ELF-1 (cell line): ENCODE results near the gene SLC9B1.

Experiments
- DNase-seq: peaks from one replicate; pipeline ENCODE4 v3.0.0-alpha.2; 2016; ENCODE audit warnings: low read depth, low spot score

The SLC9B1 gene, protein sequence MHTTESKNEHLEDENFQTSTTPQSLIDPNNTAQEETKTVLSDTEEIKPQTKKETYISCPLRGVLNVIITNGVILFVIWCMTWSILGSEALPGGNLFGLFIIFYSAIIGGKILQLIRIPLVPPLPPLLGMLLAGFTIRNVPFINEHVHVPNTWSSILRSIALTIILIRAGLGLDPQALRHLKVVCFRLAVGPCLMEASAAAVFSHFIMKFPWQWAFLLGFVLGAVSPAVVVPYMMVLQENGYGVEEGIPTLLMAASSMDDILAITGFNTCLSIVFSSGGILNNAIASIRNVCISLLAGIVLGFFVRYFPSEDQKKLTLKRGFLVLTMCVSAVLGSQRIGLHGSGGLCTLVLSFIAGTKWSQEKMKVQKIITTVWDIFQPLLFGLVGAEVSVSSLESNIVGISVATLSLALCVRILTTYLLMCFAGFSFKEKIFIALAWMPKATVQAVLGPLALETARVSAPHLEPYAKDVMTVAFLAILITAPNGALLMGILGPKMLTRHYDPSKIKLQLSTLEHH

DNA sequence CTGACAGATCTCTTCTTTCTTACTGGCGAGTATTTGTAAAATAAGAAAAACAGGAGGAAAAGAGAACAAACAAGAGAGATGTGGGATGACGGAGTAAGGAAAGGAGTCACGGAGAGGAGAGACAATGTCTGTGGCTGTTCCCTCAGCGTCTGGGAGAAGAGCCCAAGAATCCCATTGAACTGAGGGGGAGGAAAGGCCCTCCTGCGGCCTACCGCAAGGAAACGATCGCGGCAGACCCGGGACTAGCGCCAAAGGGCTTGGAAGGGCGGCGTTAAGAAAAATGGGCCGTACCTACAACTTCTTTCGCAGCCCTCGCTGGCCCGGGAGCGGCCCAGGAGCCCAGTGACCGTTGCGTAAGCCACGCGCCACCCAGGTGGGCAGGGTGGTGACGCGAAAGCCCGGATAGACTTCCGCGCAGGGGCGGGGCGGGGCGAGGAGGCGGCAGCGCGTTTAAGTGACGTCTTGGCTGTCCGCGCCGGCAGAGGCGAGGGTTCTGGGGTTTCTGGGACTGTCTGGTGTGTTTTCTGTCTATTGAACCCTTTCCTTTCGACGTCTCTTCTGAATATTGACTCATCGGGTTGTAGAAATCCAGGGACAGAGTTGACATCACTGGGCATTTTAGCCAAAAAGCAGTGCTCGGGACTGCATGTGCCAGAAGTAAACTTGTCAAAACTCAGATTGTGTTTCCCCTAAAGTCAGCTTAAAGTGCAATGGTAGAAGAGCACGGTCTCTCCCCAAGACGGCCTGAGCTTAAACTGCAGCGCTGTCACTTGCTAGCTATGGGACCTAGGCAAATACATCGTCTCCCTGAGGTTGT is at the start of gene SLC9B1:
SLC9B1 (minus strand) TSS at position 398 of the 817 bp plus-strand sequence. CDS start 27,994 bp downstream, outside the sequence.
- DNase-seq = peak; percentile 94

DNA sequence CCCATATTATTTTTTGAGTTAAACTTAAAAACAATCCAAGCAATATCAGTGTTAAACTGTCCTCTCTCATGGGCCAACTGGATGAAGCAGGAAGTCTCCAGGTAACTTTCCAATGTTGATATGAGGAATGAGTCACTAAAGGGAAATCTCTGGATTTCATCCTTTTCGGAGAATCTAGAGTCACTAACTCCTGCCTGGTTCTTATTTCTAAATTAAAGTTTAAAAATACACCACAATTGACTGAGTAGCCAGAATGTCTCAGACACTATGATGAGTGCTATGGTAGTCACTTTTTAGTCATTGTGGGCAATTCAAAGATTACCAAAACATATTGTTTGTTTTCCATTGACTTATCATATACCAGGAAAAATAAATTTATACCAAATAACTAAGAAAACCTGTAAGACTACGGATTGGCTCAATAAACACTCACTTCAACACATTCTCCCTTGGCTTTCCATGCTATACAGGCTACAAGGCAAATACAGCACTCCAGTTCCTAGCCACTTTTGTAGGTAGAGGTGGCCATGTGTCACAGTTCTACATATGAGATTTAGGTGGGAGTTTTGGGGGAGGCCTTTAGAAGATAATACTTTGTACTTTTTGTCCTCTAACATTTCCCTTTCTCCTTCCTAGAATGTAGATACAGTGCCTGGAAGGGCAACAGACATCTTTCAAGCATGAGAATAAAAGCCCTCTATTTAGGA is 48.5 kb upstream of the SLC9B1 start:
- no peak for DNase-seq

DNA sequence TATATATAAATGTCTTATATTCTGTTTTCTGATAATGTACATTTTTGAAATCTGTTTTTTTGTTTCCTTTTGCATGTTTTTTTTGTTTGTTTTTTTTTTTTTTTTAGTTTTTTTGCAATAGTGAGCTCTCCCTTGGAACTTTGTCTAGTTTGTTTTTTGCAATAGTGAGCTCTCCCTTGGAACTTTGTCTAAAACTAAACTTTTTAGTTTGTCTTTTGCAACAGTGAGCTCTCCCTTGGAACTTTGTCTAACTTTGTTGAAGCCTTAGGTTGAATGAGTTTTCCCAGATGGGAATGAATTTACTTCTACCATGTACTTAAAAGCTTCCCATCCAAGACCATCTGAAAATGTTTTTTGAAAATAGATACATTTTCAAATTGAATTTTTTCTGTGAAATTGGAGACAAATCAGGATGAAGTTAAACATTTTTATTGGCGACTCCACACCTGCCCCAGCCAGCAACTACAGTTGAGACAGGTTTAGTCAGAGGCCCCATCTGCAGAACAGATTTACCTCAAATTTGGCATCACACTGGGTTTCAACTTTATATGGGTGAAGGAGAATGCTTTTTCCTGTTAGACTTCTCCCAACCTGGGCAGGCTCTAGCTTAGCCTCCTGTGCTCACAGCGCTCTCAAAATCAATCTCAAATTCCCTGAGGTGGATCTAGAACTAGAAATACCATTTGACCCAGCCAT is 41.1 kb upstream of the SLC9B1 start:
- DNase-seq = no peak

DNA sequence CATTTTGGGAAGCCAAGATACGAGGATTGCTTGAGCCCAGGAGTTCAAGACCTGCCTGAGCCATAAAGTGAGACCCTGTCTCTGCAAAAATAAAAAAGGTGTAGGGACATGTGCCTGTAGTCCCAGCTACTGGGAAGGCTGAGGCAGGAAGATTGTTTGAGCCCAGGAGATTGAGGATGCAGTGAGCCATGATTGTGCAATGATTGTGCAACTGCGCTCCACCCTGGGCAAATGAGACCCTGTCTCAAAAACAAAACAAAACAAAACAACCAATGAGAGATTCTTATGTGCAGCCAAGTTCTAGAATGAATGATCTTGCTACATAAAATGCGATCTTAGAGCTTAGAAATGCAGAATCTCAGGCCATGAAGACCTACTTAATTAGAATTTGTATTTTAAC is 34.5 kb upstream of the SLC9B1 start:
- no peak for DNase-seq

DNA sequence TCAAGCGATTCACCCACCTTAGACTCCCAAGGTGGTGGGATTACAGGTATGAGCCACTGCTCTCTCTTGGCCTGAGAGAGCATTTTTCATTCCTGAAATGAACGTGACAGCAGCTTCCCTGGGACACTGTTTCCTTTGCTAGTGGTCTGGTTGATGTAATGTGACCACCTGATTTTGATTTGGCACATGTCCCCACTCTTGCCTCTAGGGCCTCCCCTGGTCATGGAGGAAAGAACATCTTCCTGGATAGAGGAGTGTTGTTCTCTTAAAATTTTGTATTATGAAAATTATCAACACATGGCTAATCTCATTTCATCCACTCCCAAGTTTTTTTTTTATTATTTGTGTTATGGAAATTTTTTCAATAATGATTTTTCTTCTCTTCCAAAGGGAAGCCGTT is 33.3 kb upstream of the SLC9B1 start:
- DNase-seq = no peak

DNA sequence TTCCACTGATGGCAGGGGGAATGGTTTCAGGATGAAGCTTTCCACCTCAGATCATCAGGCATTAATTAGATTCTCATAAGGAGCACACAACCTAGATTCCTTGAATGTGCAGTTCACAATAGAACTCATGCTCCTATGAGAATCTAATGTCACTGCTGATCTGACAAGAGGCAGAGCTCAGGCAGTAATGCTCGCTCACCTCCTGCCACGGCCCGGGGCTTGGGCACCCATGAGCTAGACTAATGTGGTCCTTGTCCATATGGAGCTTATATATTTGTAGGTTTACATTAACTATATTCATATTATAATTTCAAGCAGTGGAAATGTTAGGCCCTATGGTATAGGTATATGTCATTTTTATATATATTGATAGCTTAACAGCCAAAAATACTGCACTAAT is 32.6 kb upstream of the SLC9B1 start:
- DNase-seq = no peak

DNA sequence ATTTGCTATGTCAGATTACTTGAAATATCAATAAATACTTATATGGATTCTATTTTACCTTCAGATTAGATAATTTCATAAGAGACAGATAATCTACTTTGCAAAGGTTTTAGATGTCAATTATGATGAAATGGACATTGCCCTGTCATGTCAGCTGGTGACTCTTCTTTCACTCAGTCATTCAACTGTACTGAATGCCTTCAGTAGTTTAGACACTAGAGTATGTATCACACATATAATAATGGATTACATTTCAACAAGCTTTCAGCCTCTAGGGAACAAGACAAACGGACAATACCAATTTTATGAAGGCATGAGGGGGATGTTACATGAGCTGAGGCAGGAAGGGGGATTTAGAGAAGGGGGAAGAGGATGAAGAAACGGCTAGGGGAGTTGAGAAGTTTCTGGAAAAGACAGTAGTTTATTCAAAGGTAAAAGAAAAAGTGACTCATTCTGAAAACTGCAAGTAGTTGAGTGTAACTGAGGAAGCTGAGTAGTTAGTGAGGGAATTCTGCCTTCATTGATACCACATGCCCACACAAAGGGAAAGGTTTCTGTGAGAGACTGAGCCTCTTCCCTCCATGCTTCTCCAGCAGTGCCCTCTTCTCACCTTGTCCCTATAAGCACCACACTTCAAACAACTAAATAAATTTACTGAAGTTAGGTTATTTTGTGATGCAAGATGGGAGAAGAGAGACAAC is 31.4 kb upstream of the SLC9B1 start:
- no peak for DNase-seq

DNA sequence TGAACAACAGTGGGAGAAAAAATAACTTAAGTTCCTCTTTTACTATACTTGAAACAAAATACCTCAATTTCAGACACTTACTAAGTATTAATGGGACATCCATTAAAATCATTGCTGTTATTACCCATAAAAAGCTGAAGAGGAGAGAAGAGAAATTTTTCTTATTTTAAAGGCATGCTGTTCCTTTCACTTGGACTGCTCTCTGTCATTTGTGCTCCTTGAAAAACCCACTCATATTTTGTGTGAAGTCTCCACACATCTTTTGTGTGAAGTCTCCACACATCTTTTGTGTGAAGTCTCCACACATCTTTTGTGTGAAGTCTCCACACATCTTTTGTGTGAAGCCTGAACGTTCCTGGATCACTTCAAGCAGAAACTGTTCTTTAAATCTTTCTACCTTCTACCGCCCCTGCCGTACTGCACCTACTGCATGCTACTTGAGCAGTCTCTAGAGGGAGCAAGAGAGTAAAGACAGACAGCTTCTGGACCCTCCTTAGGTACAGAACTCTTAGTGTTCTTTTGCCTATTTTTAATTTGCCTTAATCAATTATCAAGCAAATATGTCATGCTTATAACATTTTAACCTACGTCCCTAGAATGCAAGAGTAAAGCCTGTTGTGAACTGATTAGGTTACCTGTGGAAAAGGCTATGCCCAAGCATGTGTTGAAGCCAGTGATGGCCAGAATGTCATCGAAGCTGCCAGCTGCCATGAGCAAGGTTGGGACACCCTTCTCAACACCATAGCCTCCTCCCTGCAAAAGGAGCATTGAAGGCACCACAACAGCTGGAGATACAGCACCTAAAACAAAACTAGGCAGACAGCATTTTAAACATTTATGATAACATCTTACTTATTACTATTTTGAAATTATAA is 27.1 kb upstream of the SLC9B1 start:
- DNase-seq = peak; percentile 18

DNA sequence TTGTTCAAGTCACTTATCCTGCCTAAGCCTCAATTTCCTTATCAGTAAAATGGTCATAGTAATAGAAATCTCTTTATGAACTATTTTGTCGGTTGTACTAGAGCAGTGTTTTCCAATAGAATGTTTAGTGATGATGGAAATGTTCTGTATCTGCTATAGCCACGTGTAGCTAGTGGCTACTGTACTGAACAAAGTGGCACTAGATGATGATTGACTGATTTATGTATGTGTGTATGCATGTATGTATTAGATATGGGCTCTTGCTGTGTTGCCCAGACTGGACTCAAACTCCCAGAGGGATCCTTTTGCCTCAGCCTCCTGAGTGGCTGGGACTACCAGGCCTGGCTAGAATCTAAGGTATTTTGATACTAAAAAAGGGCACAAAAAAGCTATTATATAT is 24.7 kb upstream of the SLC9B1 start:
- DNase-seq = no peak

DNA sequence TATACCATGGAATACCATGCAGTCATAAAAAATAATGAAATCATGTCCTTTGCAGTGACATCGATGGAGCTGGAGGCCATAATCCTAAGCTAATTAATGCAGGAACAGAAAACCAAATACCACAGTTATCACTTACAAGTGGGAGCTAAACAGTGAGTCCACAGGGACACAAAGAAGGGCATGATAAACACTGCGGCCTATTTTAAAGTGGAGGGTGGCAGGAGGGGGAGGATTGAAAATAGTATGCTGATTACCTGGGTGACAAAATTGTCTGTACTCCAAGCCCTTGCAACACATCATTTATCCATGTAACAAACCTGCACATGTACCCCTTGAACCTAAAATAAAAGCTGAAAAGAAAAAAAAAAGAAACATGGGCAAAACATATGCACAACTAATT is 16.7 kb upstream of the SLC9B1 start:
- no peak for DNase-seq

DNA sequence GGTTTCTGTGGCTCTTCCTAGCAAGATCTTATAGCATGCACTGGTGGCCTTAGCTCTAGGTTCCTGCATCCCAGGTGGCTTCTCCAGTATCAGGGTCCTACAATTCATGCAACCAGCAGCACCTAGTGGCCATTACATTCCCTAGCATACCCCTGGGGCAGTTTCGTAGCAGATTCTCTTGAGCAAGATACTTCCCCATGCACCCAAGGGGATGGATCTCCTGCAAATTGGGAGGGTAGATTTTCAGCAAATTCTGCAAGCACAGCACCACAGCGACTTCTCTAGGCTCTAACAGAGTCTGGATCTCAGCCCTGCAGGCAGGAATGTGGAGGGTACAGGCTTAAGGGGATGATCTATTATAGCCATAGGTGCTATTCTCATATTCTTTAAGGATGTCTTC is 13.1 kb upstream of the SLC9B1 start:
- peak; percentile 76 for DNase-seq

DNA sequence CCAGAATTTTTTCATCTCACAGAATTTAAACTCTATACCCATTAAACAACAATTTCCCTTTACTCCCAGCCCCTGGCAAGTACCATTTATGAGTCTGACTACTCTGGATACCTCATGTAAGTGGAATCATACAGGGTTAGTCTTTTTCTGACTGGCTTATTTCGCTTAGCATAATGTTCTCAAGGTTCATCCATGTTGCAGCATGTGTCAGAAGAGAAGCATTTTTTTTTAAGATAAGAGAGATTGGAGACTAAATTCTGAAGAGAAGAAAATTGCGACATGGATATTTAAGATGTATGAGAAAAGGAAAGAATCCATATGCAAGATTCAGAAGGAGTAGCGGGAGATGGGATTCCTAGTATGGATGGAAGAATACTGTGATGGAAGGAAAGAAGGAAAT is 11.3 kb upstream of the SLC9B1 start:
- DNase-seq = no peak

DNA sequence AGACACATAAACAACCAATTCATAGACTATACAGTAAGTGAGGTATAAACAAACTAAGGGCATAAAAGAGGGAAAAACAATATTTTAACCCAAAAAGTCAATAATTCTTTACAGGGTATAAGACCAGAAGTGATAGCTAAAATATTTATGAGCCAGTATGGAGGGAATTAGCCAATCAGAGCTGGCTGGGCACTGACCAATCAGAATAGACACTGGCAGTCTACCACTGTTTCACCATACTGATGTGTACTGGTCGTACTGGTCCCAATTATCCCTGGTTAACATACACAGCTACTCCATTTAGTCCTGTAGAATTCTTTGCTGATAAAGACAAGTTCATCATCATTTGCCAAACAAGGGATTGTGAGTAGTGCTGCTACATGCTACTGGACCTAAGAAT is 9.8 kb upstream of the SLC9B1 start:
- no peak for DNase-seq

DNA sequence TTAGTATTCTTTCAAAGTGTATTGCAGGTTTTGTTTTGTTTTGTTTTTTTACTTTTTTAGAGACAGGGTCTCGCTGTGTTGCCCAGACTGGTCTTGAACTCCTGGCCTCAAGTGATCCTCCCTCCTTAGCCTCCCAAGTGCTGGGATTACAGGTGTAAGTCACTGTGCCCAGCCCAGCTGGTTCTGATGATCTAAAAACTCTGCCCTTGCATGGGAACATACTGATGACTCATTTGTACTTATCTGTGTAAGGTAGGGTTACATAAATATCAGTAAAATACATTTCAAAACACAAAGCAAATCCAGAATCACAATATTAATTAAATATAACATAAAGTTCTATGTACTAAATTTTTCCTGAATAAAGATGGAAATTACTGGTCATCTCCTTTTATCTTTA is 7.4 kb upstream of the SLC9B1 start:
- no peak for DNase-seq

DNA sequence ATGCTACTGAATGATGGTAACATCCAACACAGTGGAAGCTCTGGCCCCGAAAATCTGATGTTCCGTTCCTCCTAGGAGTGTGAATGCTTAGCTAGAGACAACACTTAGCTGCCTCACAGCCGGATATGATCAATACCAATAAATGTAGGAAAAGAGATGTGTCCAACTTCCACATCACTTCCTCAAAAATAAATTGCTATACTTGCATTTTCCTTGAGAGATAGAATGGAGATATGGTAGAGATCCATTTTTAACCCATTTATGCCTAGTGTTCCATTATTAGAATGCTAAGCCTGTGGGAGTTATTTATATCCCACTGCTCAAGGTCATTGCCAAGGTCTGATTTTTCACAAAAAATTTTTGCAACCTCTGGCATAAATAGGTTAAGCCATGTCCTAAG is 5.5 kb upstream of the SLC9B1 start:
- no peak for DNase-seq

DNA sequence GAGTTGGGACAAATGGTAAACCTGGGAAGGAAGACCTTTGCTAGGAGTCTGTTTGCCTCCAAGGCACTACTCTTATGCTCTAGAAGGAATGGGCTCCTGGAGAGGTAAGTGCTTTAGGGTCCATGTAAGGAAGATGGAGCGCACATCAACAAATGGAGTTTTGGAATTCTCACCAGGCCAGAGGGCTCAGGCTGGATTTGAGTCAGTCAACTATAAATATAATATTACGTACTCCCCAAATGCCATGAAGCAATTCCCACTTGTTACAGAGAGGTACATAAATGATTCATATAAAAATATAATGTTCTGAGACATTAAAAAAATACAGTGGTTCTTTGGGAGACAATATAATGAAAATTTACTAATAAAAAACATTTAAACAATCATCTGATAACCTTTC is 1.6 kb upstream of the SLC9B1 start:
- DNase-seq = no peak

DNA sequence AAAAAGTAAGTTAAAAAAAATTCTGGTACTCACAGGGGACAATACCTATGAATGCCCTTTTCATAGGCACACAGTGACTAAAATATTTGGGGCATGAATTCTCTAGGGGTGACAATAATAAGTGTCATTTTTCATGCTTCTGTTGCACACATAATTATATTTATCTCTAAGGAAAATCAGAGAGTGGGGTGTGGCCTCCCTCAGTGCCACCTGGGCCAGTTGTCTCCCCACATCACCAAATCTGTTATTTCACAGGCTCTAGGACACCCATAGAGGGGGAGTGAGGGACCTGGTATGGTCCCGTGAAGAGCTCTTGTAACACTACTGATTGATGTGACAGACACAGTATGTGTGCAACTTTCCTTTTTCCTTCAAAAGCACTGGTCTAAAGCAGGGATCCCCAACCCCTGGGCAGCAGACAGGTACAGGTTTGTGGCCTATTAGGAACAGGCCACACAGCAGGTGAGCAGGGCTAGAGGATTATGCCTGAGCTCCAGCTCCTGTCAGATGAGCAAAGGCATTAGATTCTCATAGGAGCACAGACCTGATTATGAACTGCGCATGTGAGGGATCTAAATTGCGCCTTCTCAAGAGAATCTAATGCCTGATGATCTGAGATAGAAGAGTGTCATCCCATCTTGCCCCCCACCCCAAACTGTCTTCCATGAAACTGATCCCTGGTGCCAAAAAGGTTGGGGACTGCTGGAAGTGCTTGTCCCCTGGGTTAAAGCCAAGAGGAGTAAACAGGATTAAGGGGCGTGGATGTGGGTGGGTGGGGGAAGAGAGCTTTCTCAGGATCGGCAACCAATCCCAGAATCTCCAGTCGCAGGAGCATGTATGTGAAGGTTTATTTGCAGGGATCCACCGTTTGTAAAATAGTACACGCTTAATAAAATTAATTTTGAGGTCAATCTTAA is 856 bp downstream of the SLC9B1 start:
- DNase-seq = no peak

DNA sequence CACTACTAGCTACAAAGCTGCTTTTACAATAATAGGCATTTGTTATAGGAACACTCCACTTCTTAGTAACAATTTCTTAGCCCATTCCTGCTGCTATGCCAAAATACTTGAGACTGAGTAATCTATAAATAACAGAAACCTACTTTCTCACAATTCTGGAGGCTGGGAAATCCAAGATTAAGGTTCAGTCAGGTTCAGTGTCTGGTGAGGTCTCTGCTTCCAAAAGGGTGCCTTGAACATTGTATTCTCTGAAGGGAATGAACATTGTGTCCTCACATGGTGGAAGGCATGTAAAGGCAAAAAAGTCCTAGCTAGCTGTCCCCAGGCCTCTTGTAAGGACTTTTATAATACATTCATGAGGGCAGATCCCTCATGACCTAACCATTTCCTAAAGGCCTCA is 7.0 kb downstream of the SLC9B1 start:
- DNase-seq = no peak

DNA sequence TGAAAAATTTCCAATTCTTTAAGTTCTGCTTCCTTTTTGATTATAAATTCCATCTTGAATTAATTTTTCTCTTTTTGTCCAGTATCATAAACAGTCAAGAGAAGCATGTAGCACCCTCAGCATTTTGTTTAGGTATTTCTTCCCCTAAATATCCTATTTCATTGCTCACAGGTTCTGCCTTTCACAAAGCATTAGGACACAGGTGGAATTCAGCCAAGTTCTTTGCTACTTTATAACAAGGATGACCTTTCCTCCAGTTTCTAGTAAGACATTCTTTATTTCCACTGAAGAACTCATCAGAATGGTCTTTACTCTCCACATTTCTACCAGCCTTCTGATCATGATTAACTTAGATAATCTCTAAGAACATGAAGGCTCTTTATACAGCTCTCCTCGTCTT is 7.4 kb downstream of the SLC9B1 start:
- no peak for DNase-seq
